Glutamatergic neuron (in vitro differentiated cells): ENCODE results near the gene NSUN7. TPM values are rescaled to one million over a fixed set of nuclear protein-coding genes. Genes with fewer than 3 reads are reported as not detected.

Experiments
- DNase-seq: peaks from one replicate; pipeline ENCODE4 v3.0.0; 2022
- H3K27ac Mint-ChIP-seq: one replicate; pipeline ENCODE4 v1.8.0; 2020; ENCODE audit warnings: mild to moderate bottlenecking, mixed read lengths, inconsistent platforms; ENCODE audit not compliant: unreplicated experiment
- H3K27me3 Mint-ChIP-seq: one replicate; pipeline ENCODE4 v1.8.0; 2020; ENCODE audit warnings: mild to moderate bottlenecking, moderate library complexity, mixed read lengths, inconsistent platforms; ENCODE audit not compliant: unreplicated experiment
- H3K36me3 Mint-ChIP-seq: one replicate; pipeline ENCODE4 v1.8.0; 2020; ENCODE audit warnings: mild to moderate bottlenecking, mixed read lengths, inconsistent platforms; ENCODE audit not compliant: unreplicated experiment
- H3K4me1 Mint-ChIP-seq: one replicate; pipeline ENCODE4 v1.8.0; 2020; ENCODE audit warnings: mild to moderate bottlenecking, low read depth, mixed read lengths, inconsistent platforms; ENCODE audit not compliant: unreplicated experiment
- H3K4me3 Mint-ChIP-seq: one replicate; pipeline ENCODE4 v1.8.0; 2020; ENCODE audit warnings: mild to moderate bottlenecking, mixed read lengths, inconsistent platforms; ENCODE audit not compliant: unreplicated experiment
- H3K9me3 Mint-ChIP-seq: one replicate; pipeline ENCODE4 v1.8.0; 2020; ENCODE audit warnings: mild to moderate bottlenecking, moderate library complexity, mixed read lengths, inconsistent platforms; ENCODE audit not compliant: unreplicated experiment
- total RNA-seq: library from RNA; stranded (reverse); fragmentation: NEBNext Ultra II Directional; extraction: Animal tissue kit (Norgen Biotek cat#: 25700); gene quantifications from one replicate; pipeline ENCODE4 v1.2.1, GENCODE V29; 2021; ENCODE audit not compliant: unreplicated experiment
- TF ChIP-seq, protein P1 (sequence below): fragments of 200-600 bp; sonication (generic); IDR thresholded peaks from one replicate; pipeline ENCODE4 v1.5.0; 2021; ENCODE audit not compliant: partially characterized antibody, unreplicated experiment

Gene NSUN7
- total RNA-seq, 1 donor from 2014 or later, result 0.25 TPM

DNA sequence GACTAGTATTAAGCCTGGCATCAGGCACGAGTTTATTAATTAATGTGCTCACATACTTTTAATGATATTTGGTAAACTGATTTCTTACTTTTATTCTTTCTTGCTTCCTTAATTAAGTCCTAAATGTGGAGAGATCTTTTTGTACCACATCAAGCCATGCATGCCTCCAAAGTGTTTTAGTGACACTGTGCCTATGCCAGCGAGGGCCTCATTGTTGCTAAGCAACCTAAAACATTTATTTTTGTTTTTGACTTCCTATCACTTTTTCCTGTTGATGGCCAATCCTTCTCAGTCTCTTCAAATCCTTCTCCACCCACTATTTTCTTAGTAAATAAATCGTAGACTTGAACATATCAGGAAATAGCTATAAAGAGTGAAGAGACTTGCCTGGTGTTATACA lies 5.5 kb upstream of the NSUN7 start:
- TF ChIP-seq, protein P1, sequence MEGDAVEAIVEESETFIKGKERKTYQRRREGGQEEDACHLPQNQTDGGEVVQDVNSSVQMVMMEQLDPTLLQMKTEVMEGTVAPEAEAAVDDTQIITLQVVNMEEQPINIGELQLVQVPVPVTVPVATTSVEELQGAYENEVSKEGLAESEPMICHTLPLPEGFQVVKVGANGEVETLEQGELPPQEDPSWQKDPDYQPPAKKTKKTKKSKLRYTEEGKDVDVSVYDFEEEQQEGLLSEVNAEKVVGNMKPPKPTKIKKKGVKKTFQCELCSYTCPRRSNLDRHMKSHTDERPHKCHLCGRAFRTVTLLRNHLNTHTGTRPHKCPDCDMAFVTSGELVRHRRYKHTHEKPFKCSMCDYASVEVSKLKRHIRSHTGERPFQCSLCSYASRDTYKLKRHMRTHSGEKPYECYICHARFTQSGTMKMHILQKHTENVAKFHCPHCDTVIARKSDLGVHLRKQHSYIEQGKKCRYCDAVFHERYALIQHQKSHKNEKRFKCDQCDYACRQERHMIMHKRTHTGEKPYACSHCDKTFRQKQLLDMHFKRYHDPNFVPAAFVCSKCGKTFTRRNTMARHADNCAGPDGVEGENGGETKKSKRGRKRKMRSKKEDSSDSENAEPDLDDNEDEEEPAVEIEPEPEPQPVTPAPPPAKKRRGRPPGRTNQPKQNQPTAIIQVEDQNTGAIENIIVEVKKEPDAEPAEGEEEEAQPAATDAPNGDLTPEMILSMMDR, result no peak

DNA sequence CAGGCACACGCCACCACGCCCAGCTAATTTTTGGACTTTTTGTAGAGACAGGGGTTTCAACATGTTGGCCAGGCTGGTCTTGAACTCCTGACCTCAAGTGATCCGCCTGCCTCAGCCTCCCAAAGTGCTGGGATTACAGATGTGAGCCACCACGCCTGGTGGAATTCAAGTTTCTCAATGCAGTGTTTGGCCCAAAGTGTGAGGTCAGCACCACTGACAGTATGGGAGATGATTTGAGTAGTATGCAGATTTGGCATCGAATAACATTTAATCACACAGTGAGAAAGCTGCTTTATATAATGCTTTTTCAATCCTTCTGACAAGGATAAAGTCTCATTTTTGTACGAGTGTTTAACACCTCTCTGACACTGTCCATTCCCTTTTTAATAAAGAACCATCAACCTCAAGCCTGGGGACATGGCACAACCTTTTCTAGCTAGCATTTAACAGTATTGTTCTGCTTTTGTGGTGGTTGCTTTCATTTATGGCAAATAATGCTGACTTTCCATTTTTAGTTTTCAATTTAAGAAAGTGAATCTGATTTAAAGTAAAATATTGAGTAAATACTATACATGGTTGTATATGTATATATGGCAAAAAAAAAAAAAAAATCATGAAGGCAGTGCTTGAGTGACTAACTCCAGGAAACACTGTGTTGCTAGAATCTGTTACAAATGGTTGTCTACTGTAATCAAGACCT lies 4.3 kb upstream of the NSUN7 start:
- Mint-ChIP-seq H3K4me3 (no peak overlapping the region), H3K9me3 (no peaks in the 10 kb centered on the region), H3K27me3 (peaks cover 2% of the 10 kb centered on the region), H3K27ac (no peak overlapping the region), H3K4me1 (no peaks in the 10 kb centered on the region), H3K36me3 (no peaks in the 10 kb centered on the region)
- TF ChIP-seq, protein P1, result no peak
- no peak for DNase-seq

More for the DNA sequence above, 5.5 kb upstream of the NSUN7 start:
- Mint-ChIP-seq H3K27me3 (peaks cover 2% of the 10 kb centered on the region), H3K36me3 (no peaks in the 10 kb centered on the region), H3K4me3 (no peak overlapping the region), H3K4me1 (no peaks in the 10 kb centered on the region), H3K9me3 (no peaks in the 10 kb centered on the region), H3K27ac (no peak overlapping the region)
- DNase-seq, result no peak

DNA sequence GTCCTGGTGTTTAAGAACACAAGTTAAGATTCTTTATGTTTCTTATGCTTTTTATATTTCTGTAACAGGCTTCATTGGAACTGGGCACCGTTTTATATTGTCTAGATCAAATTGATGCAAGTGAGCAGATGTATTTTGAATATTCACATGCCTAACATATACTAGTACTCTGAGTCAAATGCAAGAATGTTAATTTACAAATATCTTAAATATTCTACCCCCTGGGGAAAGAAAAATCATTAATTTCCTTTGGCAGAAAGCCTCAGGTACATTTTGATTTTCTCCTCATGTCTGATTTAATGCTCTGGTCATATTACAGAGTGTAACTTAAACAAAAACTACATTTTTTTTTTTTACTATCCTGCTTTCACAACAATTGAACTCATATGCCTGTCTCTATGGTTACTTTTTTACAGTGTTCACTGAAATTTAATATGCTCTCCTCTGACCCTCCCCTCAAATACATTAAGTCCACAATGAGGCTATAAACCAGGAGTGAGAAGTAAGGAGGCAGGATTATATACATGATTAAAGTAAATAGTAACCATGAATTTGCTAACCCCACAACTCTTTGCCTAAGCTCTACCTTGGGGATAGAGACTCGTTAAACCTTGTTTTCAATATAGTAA lies 2.4 kb upstream of the NSUN7 start:
- TF ChIP-seq, protein P1, result no peak
- peaks cover 8% of the 10 kb centered on the region for H3K27me3 Mint-ChIP-seq
- H3K27ac Mint-ChIP-seq, result no peak overlapping the region
- no peaks in the 10 kb centered on the region for H3K4me1 Mint-ChIP-seq
- DNase-seq, result no peak
- no peak overlapping the region for H3K4me3 Mint-ChIP-seq
- H3K36me3 Mint-ChIP-seq, result no peaks in the 10 kb centered on the region
- H3K9me3 Mint-ChIP-seq, result peaks cover 3% of the 10 kb centered on the region

DNA sequence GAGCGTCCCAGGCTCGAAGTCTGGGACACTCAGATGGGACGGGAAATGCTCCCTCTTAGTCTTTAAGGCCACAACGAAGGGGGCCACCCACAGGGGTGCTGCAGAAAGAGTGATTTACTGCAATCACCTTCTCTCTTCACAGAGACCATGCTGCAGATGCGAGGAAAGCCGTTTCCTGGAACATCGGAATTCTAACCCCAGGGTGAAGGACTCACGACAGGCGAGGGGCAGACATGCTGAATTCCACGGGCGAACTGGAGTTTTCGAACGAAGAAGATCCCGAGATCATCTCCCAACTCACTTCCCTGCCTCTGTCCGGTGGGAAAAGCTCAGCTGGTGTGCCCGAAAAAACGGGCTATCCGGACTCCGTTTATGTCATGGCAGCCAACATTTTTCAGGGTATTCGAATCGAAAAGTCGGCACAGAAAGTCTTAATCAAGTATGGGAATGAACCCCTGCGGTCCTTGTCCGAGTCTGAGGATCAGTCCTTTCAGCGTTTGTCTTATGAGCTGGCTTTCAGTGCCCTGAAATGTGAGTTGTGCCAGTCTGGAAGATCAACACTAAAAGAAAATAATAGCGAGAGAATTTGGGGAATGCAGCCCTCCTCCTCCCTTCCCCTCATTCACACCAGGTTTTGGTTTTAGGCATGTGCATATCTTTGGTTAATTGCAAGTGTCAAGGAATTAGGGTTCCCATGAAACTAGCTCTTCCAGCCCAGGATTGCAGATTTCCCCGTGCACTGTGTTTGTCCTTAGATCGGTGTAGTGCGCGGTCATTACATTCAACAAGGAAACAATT lies 905 bp downstream of the NSUN7 start:
- Mint-ChIP-seq H3K27me3 (peaks cover 8% of the 10 kb centered on the region), H3K9me3 (peaks cover 4% of the 10 kb centered on the region), H3K4me3 (peak overlapping the region; percentile 87), H3K27ac (no peak overlapping the region), H3K36me3 (no peaks in the 10 kb centered on the region), H3K4me1 (no peaks in the 10 kb centered on the region)
- peak; percentile 15 for DNase-seq
- TF ChIP-seq, protein P1, result no peak
